Panc1 (cell line): ENCODE results near the gene CROCC. TPM values are rescaled to one million over a fixed set of nuclear protein-coding genes. Genes with fewer than 3 reads are reported as not detected.

Source experiments
- ATAC-seq: fragments of 200-7000 bp; cut with Tn5 transposase; 2 replicates; pipeline ENCODE4 v1.9.1; 2020; ENCODE audit warnings: mild to moderate bottlenecking, moderate library complexity
- BruUV-seq: library from RNA; stranded (reverse); fragments of 400-500 nt; replicated peaks from 2 replicates; lab custom pipeline; 2021; lab: Mats Ljungman, UMichigan
- CTCF ChIA-PET: fragments of 300-600 bp; sonication (Branson Sonifier 250); formaldehyde crosslinking; loops from one replicate; lab custom pipeline; 2022; ENCODE audit warnings: antibody characterized with exemption; lab: Charles Lee
- POLR2A ChIA-PET: fragments of 300-600 bp; sonication (Branson Sonifier 250); formaldehyde crosslinking; loops from one replicate; lab custom pipeline; 2022; ENCODE audit warnings: antibody characterized with exemption; lab: Charles Lee
- DNase-seq: peaks from one replicate; pipeline ENCODE4 v3.0.0-alpha.2; 2010; ENCODE audit warnings: low read depth, low spot score
- H3K27ac ChIP-seq: 2 replicates; pipeline ENCODE4 v1.5.1; 2011; ENCODE audit warnings: mild to moderate bottlenecking, low read length, inconsistent platforms
- H3K27me3 ChIP-seq: fragments of 200-500 bp; sonication (Bioruptor generic); 2 replicates; pipeline ENCODE4 v1.6.0; 2014; ENCODE audit warnings: low read length, inconsistent platforms; ENCODE audit not compliant: control insufficient read depth, insufficient read depth
- H3K36me3 ChIP-seq: fragments of 200-500 bp; sonication (Bioruptor generic); 2 replicates; pipeline ENCODE4 v1.5.1; 2014; ENCODE audit warnings: inconsistent platforms, mild to moderate bottlenecking, low read length, moderate library complexity; ENCODE audit not compliant: control insufficient read depth, insufficient read depth
- H3K4me1 ChIP-seq: 2 replicates; pipeline ENCODE4 v1.5.1; 2011; ENCODE audit warnings: inconsistent platforms, mild to moderate bottlenecking, low read length, moderate library complexity; ENCODE audit not compliant: control insufficient read depth, insufficient read depth
- H3K4me3 ChIP-seq, 2 experiments: 2 replicates each; pipeline ENCODE4 v1.5.1; 2011 to 2012; ENCODE audit warnings: low read depth in 2 of 2, low read length in 2 of 2, mild to moderate bottlenecking in 2 of 2, inconsistent platforms in 1 of 2, moderate library complexity in 1 of 2
- H3K9me3 ChIP-seq: fragments of 200-500 bp; sonication (Bioruptor generic); 2 replicates; pipeline ENCODE4 v1.5.1; 2014; ENCODE audit warnings: low read depth, mild to moderate bottlenecking, inconsistent platforms, low read length, moderate library complexity; ENCODE audit not compliant: control insufficient read depth, insufficient read depth
- POLR2AphosphoS5 ChIP-seq: IDR thresholded peaks from 2 replicates; pipeline ENCODE4 v1.6.1; 2012; ENCODE audit warnings: mild to moderate bottlenecking, low read depth, low read length, moderate library complexity
- SIN3A ChIP-seq: IDR thresholded peaks from 2 replicates; pipeline ENCODE4 v1.6.1; 2012; ENCODE audit warnings: low read depth, mild to moderate bottlenecking, low read length, moderate library complexity, borderline replicate concordance; ENCODE audit not compliant: insufficient read depth
- TCF7L2 ChIP-seq: IDR thresholded peaks from 2 replicates; pipeline ENCODE4 v1.6.1; 2011; ENCODE audit warnings: mild to moderate bottlenecking, low read depth, low read length, inconsistent platforms
- in situ Hi-C: cut with HindIII; loops from 2 replicates; pipeline ENCODE4 v1.10.0; 2016; ENCODE audit warnings: low sequenced_read_pairs, low pct_unique_long_range_greater_than_20kb
- intact Hi-C: fragments of 100-400 bp; cut with micrococcal nuclease; formaldehyde crosslinking; loops from one replicate; pipeline ENCODE4 v1.10.0; 2022; ENCODE audit not compliant: unreplicated experiment
- total RNA-seq: library from RNA; stranded (reverse); gene quantifications from one replicate; pipeline ENCODE4 v1.2.1, GENCODE V29; 2021; ENCODE audit not compliant: unreplicated experiment
- TF ChIP-seq, protein P1 (sequence below): fragments of 450-650 bp; IDR thresholded peaks from 2 replicates; pipeline ENCODE4 v1.5.1; 2017; ENCODE audit warnings: mild to moderate bottlenecking
- TF ChIP-seq, protein P2 (sequence below), 2 experiments: IDR thresholded peaks; 2 replicates each; pipeline ENCODE4 v1.6.1; 2011 to 2012; ENCODE audit warnings: low read depth in 2 of 2, control low read depth in 1 of 2, low read length in 1 of 2, mild to moderate bottlenecking in 1 of 2, moderate library complexity in 1 of 2; ENCODE audit not compliant: insufficient read depth in 1 of 2

The CROCC gene
- total RNA-seq, 1 experiment from 2014 or later: 13.6 TPM

- Histone ChIP-seq H3K36me3 (peaks cover 3% of the 10 kb centered on the region; the same call in 1 of the 2 replicates), H3K4me3 (no peak overlapping the region), H3K27me3 (no peaks in the 10 kb centered on the region), H3K4me1 (peaks cover 4% of the 10 kb centered on the region; the same call in 1 of the 2 replicates), H3K27ac (no peak overlapping the region), H3K9me3 (no peaks in the 10 kb centered on the region)
- intact Hi-C loops (no loop called here), in situ Hi-C loops (no loop called here)
- TF ChIP-seq, protein P1, sequence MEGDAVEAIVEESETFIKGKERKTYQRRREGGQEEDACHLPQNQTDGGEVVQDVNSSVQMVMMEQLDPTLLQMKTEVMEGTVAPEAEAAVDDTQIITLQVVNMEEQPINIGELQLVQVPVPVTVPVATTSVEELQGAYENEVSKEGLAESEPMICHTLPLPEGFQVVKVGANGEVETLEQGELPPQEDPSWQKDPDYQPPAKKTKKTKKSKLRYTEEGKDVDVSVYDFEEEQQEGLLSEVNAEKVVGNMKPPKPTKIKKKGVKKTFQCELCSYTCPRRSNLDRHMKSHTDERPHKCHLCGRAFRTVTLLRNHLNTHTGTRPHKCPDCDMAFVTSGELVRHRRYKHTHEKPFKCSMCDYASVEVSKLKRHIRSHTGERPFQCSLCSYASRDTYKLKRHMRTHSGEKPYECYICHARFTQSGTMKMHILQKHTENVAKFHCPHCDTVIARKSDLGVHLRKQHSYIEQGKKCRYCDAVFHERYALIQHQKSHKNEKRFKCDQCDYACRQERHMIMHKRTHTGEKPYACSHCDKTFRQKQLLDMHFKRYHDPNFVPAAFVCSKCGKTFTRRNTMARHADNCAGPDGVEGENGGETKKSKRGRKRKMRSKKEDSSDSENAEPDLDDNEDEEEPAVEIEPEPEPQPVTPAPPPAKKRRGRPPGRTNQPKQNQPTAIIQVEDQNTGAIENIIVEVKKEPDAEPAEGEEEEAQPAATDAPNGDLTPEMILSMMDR: no peak
- TF ChIP-seq TCF7L2 (no peak), SIN3A (no peak), POLR2AphosphoS5 (no peak)
- TF ChIP-seq, protein P2, sequence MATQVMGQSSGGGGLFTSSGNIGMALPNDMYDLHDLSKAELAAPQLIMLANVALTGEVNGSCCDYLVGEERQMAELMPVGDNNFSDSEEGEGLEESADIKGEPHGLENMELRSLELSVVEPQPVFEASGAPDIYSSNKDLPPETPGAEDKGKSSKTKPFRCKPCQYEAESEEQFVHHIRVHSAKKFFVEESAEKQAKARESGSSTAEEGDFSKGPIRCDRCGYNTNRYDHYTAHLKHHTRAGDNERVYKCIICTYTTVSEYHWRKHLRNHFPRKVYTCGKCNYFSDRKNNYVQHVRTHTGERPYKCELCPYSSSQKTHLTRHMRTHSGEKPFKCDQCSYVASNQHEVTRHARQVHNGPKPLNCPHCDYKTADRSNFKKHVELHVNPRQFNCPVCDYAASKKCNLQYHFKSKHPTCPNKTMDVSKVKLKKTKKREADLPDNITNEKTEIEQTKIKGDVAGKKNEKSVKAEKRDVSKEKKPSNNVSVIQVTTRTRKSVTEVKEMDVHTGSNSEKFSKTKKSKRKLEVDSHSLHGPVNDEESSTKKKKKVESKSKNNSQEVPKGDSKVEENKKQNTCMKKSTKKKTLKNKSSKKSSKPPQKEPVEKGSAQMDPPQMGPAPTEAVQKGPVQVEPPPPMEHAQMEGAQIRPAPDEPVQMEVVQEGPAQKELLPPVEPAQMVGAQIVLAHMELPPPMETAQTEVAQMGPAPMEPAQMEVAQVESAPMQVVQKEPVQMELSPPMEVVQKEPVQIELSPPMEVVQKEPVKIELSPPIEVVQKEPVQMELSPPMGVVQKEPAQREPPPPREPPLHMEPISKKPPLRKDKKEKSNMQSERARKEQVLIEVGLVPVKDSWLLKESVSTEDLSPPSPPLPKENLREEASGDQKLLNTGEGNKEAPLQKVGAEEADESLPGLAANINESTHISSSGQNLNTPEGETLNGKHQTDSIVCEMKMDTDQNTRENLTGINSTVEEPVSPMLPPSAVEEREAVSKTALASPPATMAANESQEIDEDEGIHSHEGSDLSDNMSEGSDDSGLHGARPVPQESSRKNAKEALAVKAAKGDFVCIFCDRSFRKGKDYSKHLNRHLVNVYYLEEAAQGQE (IDR thresholded peaks at IDR 0.05; ENCODE audit: insufficient read depth in 1 of 2, low read depth in 2 of 2, low read length in 1 of 2): no peak
- no TSS peak for BruUV-seq
- no peak for DNase-seq
- ATAC-seq: peak; percentile 31; the same call in 1 of the 2 replicates
- ChIA-PET CTCF (interaction anchor here (1.1 kb wide), 2 partner anchors 15 to 21 kb away, joined by 4 read pairs; no protein-coding TSS in a partner anchor), POLR2A (interaction anchor here (0.6 kb wide), 1 partner anchor 19 kb away, joined by 10 read pairs; no protein-coding TSS in a partner anchor)
These were observed 59.6 kb downstream of the CROCC start for GRCh38 chr1:16981269-16981849.

GRCh38 chr1:16982902-16983301 lies 61.2 kb downstream of the CROCC start:
- ChIA-PET POLR2A (interaction anchor here (0.7 kb wide), 1 partner anchor 722 kb away, joined by 6 read pairs; no protein-coding TSS in a partner anchor), CTCF (no interaction called here)
- TF ChIP-seq, protein P2 (IDR thresholded peaks at IDR 0.05; ENCODE audit: insufficient read depth in 1 of 2, low read depth in 2 of 2, low read length in 1 of 2): no peak
- TF ChIP-seq SIN3A (no peak), TCF7L2 (no peak), POLR2AphosphoS5 (no peak)
- TF ChIP-seq, protein P1: no peak
- no peak overlapping the region for H3K4me3 ChIP-seq
- no peak for DNase-seq
- intact Hi-C loops: no loop called here
- no peaks in the 10 kb centered on the region for H3K27me3 ChIP-seq
- H3K4me1 ChIP-seq: peaks cover 4% of the 10 kb centered on the region; the same call in 1 of the 2 replicates
- BruUV-seq: no TSS peak
- H3K27ac ChIP-seq: no peak overlapping the region
- no peaks in the 10 kb centered on the region for H3K9me3 ChIP-seq
- H3K36me3 ChIP-seq: peaks cover 3% of the 10 kb centered on the region; the same call in 1 of the 2 replicates
- no peak for ATAC-seq
- in situ Hi-C loops: no loop called here
